ENCODE data around the gene ICE2. TPM values are rescaled to one million over a fixed set of nuclear protein-coding genes. Genes with fewer than 3 reads are reported as not detected.

The ICE2 gene
- total and polyA plus RNA-seq, 2 of the 8 experiments (the other 6 are each of a cell fraction or from before 2014, with no cell fraction given), result 40.0 to 87.3 TPM

GRCh38 chr15:60526127-60526616 is 47.2 kb upstream of the ICE2 start:
- Histone ChIP-seq H3K9ac (replicated peaks in 1 of 4; ENCODE audit: extremely low read depth in 1 of 4, low read depth in 3 of 4, low read length in 3 of 4) (no peak overlapping the region), H3K79me1 (ENCODE audit: low read depth, low read length) (no peaks in the 10 kb centered on the region), H2AK5ac (ENCODE audit: low read depth, low read length) (no peak overlapping the region), H3K36me3 (ENCODE audit: control insufficient read depth in 2 of 4, insufficient read depth in 4 of 4, low read length in 3 of 4) (no peaks in the 10 kb centered on the region), H3K4me2 (ENCODE audit: insufficient read depth in 1 of 2, low read depth in 2 of 2, low read length in 2 of 2) (no peak overlapping the region), H3K4me3 (ENCODE audit: extremely low read depth in 1 of 4, insufficient read depth in 2 of 4, low read depth in 3 of 4, low read length in 4 of 4) (no peak overlapping the region), H4K20me1 (replicated peaks in 1 of 2; ENCODE audit: control insufficient read depth in 1 of 2, insufficient read depth in 2 of 2, low read length in 2 of 2) (no peaks in the 10 kb centered on the region), H3K4ac (replicated peaks; ENCODE audit: insufficient read length, low read depth, low read length) (no peak overlapping the region), H3K23ac (ENCODE audit: insufficient read length) (no peak overlapping the region), H3K23me2 (ENCODE audit: low read depth, low read length) (no peaks in the 10 kb centered on the region), H3K18ac (ENCODE audit: extremely low read depth, low read length) (no peak overlapping the region), H3K56ac (replicated peaks; ENCODE audit: insufficient read length, low read depth, low read length) (no peak overlapping the region), H2BK120ac (replicated peaks; ENCODE audit: low read depth, low read length) (no peak overlapping the region), H2BK20ac (ENCODE audit: low read length) (no peak overlapping the region), H3K9me3 (ENCODE audit: insufficient read depth in 2 of 2, low read depth in 1 of 2, low read length in 1 of 2) (no peaks in the 10 kb centered on the region), H3K4me1 (replicated peaks in 1 of 4; ENCODE audit: control insufficient read depth in 3 of 4, insufficient read depth in 4 of 4, low read length in 3 of 4) (no peaks in the 10 kb centered on the region), H2BK15ac (ENCODE audit: low read length) (no peak overlapping the region), H3K27ac (ENCODE audit: low read depth, low read length) (no peak overlapping the region), H4K5ac (ENCODE audit: insufficient read length, low read depth, low read length) (no peak overlapping the region), H2BK12ac (ENCODE audit: low read depth, low read length) (no peak overlapping the region), H2AFZ (ENCODE audit: low read length) (no peak overlapping the region), H3K14ac (ENCODE audit: insufficient read length) (no peak overlapping the region), H2BK5ac (ENCODE audit: low read depth, low read length) (no peak overlapping the region), H4K8ac (ENCODE audit: extremely low read depth, insufficient read depth, low read length) (no peak overlapping the region), H3K27me3 (replicated peaks in 1 of 4; ENCODE audit: control insufficient read depth in 3 of 4, extremely low read depth in 1 of 4, insufficient read depth in 3 of 4, low read length in 3 of 4) (no peaks in the 10 kb centered on the region), H4K91ac (replicated peaks; ENCODE audit: insufficient read length, low read length) (no peak overlapping the region), H3K79me2 (ENCODE audit: control insufficient read depth in 1 of 2, insufficient read depth in 2 of 2, low read length in 2 of 2) (no peaks in the 10 kb centered on the region)
- FAIRE-seq (no peak), DNase-seq (ENCODE audit: low read depth in 1 of 2, low spot score in 2 of 2) (no peak)
- WGBS, 2 experiments (ENCODE audit: extremely low coverage in 1 of 2, insufficient coverage in 1 of 2, insufficient read length in 1 of 2, insufficient replicate concordance in 2 of 2, low coverage in 1 of 2, low lambda C conversion rate in 2 of 2, missing lambda C conversion rate in 1 of 2), result 90% methylated on average over 10 of the region's 10 CpGs; no CpG with 5 or more reads in 1 of the 2 experiments
- POLR2A ChIA-PET (ENCODE audit: partially characterized antibody), result interaction anchor here (1.4 kb wide), 1 partner anchor 17 kb away, joined by 3 read pairs; no protein-coding TSS in a partner anchor
- CTCF ChIA-PET (ENCODE audit: partially characterized antibody), result interaction anchor here (0.6 to 1.9 kb wide), 7 partner anchors 10 to 1375 kb away, joined by 3 to 4 read pairs (median 3); no protein-coding TSS in a partner anchor
- TF ChIP-seq HDAC6 (IDR thresholded peaks at IDR 0.05; ENCODE audit: low read depth, low read length), result no peak
- TF ChIP-seq KDM5A (IDR thresholded peaks at IDR 0.05; ENCODE audit: low read length), result no peak
- no peak for TF ChIP-seq E2F6 (IDR thresholded peaks at IDR 0.05)
- TF ChIP-seq CHD2 (IDR thresholded peaks at IDR 0.05; ENCODE audit: low read length), result no peak
- no peak for TF ChIP-seq ZNF274 (IDR thresholded peaks at IDR 0.05; ENCODE audit: borderline replicate concordance, extremely low read depth, low read length)
- TF ChIP-seq SIX5 (IDR thresholded peaks at IDR 0.05; ENCODE audit: low read depth, low read length), result no peak
- no peak for TF ChIP-seq TEAD4 (IDR thresholded peaks at IDR 0.05; ENCODE audit: low read depth, low read length)
- TF ChIP-seq SP1 (IDR thresholded peaks at IDR 0.05; ENCODE audit: low read depth, low read length), result no peak
- TF ChIP-seq ASH2L (IDR thresholded peaks at IDR 0.05; ENCODE audit: low read length), result no peak
- TF ChIP-seq ATF2 (IDR thresholded peaks at IDR 0.05; ENCODE audit: low read length), result no peak
- no peak for TF ChIP-seq KDM1A (IDR thresholded peaks at IDR 0.05; ENCODE audit: borderline replicate concordance, low read length)
- no peak for TF ChIP-seq CBX8 (IDR thresholded peaks at IDR 0.05; ENCODE audit: borderline replicate concordance, low read depth, low read length)
- no peak for TF ChIP-seq CHD1 (IDR thresholded peaks at IDR 0.05; ENCODE audit: low read depth, low read length)

Data from H1 (cell line).